Left lung (tissue), 14 donors: ENCODE measurements around the gene KCNIP4. TPM values are rescaled to one million over a fixed set of nuclear protein-coding genes. Genes with fewer than 3 reads are reported as not detected.
"Not testable (repeated sequence)": the region's sequence is repeated elsewhere in the genome, so short reads cannot be mapped to it uniquely, and the experiment has no call there.

Source experiments
- ATAC-seq: fragments of 200-7000 bp; cut with Tn5 transposase; one replicate; pipeline ENCODE4 v1.9.1; 2020; ENCODE audit warnings: moderate library complexity
- DNase-seq, 4 donors: peaks; one replicate each; pipeline ENCODE4 v3.0.0-alpha.2; 2013 to 2020
- H3K27ac ChIP-seq, 2 donors: fragments of 200-600 bp; sonication (generic) in 1 of 2; one replicate each; pipeline versions ENCODE4 v1.5.0 to v1.8.0; 2020 to 2021
- H3K27me3 ChIP-seq, 2 donors: fragments of 200-600 bp; sonication (generic) in 1 of 2; one replicate each; pipeline versions ENCODE4 v1.5.0 to v1.8.0; 2020 to 2021
- H3K36me3 ChIP-seq, 2 donors: fragments of 200-600 bp; sonication (generic) in 1 of 2; one replicate each; pipeline versions ENCODE4 v1.5.0 to v1.8.0; 2020 to 2021
- H3K4me1 ChIP-seq, 2 donors: fragments of 200-600 bp; one replicate each; pipeline ENCODE4 v1.8.0; 2021
- H3K4me3 ChIP-seq, 2 donors: fragments of 200-600 bp; sonication (generic) in 1 of 2; one replicate each; pipeline versions ENCODE4 v1.5.0 to v1.8.0; 2020 to 2021; ENCODE audit warnings: mild to moderate bottlenecking in 1 of 2
- H3K9me3 ChIP-seq, 2 donors: fragments of 200-600 bp; sonication (generic) in 1 of 2; one replicate each; pipeline versions ENCODE4 v1.5.0 to v1.8.0; 2020 to 2021
- CTCF ChIP-seq, 2 donors: fragments of 200-600 bp; sonication (generic) in 1 of 2; IDR thresholded peaks; one replicate each; pipeline versions ENCODE4 v1.5.0 to v1.8.0; 2021; ENCODE audit warnings: antibody characterized with exemption in 2 of 2
- intact Hi-C, 2 donors: fragments of 100-400 bp; cut with DNase I; formaldehyde crosslinking; loops; one replicate each; pipeline versions ENCODE4 v1.11.2 to v1.14.2; 2022
- long read RNA-seq, 12 donors: library from polyadenylated mRNA in 2 of 12; unstranded in 2 of 12; transcript quantifications; one replicate each; pipeline ENCODE4 v2.0.0 and lab custom pipeline, GENCODE V29; 2019 to 2026
- polyA plus RNA-seq, 6 donors: library from polyadenylated mRNA; unstranded; fragments of 120-200 nt; gene quantifications; one replicate each; pipeline ENCODE4 v1.2.1, GENCODE V29; 2013; ENCODE audit not compliant: insufficient read length in 6 of 6
- total RNA-seq, 2 donors: library from RNA; stranded (reverse); fragmentation: NEBNext Ultra II Directional; extraction: Animal tissue kit (Norgen Biotek cat#: 25700); gene quantifications; one replicate each; pipeline ENCODE4 v1.2.1, GENCODE V29; 2021
- donor health status: DM: no; HTN: yes; CAD: no.
- donor health status: DM: no; HTN: no; CAD: no.

Gene KCNIP4
- total RNA-seq (not detected), polyA plus RNA-seq (1 to 10 TPM; 2.8 to 5.4 (median 4.9) TPM)
- long read RNA-seq, donor 1 = 0 reads
- long read RNA-seq, donor 2, partial matches to known transcripts = 0 of 1 reads
- long read RNA-seq, donor 2, other reads (novel, unspliced or antisense) = 0 of 1 reads
- long read RNA-seq, donor 3, partial matches to known transcripts = 0 of 1 reads
- long read RNA-seq, donor 3, other reads (novel, unspliced or antisense) = 0 of 1 reads
- long read RNA-seq, donor 4 = 0 reads
- long read RNA-seq, donor 5 = 0 reads
- long read RNA-seq, donor 6, partial matches to known transcripts = 0 of 1 reads
- long read RNA-seq, donor 6, other reads (novel, unspliced or antisense) = 0 of 1 reads
- long read RNA-seq, donor 7, partial matches to known transcripts = 0 of 1 reads
- long read RNA-seq, donor 7, other reads (novel, unspliced or antisense) = 0 of 1 reads
- long read RNA-seq, donor 8 = 0 reads
- long read RNA-seq, donor 9 = 0 reads
- long read RNA-seq, donor 10 = 0 reads
- long read RNA-seq, donor 11, transcript KCNIP4-201 (7 exons, 2,168 nt) = major isoform, 8 of 17 reads
- long read RNA-seq, donor 11, partial matches to known transcripts = 6 of 17 reads
- long read RNA-seq, donor 11, other reads (novel, unspliced or antisense) = 0 of 17 reads
- long read RNA-seq, donor 12 = 0 reads

- Histone ChIP-seq H3K27me3 (peaks cover 22 to 39% of the 10 kb centered on the region in 2 donors), H3K4me1 (no peaks in the 10 kb centered on the region), H3K36me3 (no peaks in the 10 kb centered on the region), H3K27ac (no peak within 1 kb of the TSS), H3K9me3 (no peaks in the 10 kb centered on the region), H3K4me3 (no peak within 1 kb of the TSS)
- TF ChIP-seq CTCF (IDR thresholded peaks at IDR 0.05) = no peak
- intact Hi-C loops = no loop called here
- DNase-seq (peak in 3 of 4 donors; percentile 7 to 72 (median 8)), ATAC-seq (peak; percentile 47)
These were observed at the start of gene KCNIP4 for GRCh38 chr4:21948347-21949072. KCNIP4 (minus strand) TSS chr4:21948772.

- intact Hi-C loops, H3K36me3 ChIP-seq, H3K4me1 ChIP-seq, ATAC-seq, H3K27me3 ChIP-seq, H3K4me3 ChIP-seq, H3K27ac ChIP-seq: not testable (repeated sequence)
- DNase-seq = peak in 1 of 4 donors; percentile 23
- peaks cover 0 to 22% of the 10 kb centered on the region in 2 donors for H3K9me3 ChIP-seq
These were observed 48.0 kb upstream of the KCNIP4 start for GRCh38 chr4:21996618-21997017.

GRCh38 chr4:21992330-21992729 lies 43.8 kb upstream of the KCNIP4 start:
- Histone ChIP-seq H3K27me3 (no peaks in the 10 kb centered on the region), H3K36me3 (no peaks in the 10 kb centered on the region), H3K9me3 (peaks cover 0 to 10% of the 10 kb centered on the region in 2 donors), H3K27ac (no peak overlapping the region), H3K4me1 (no peaks in the 10 kb centered on the region), H3K4me3 (no peak overlapping the region)
- intact Hi-C loops = no loop called here
- ATAC-seq (no peak), DNase-seq (no peak)
- no peak for TF ChIP-seq CTCF (IDR thresholded peaks at IDR 0.05)

- Histone ChIP-seq H3K36me3 (no peaks in the 10 kb centered on the region), H3K27ac (no peak overlapping the region), H3K27me3 (no peaks in the 10 kb centered on the region), H3K4me1 (no peaks in the 10 kb centered on the region), H3K9me3 (peaks cover 0 to 6% of the 10 kb centered on the region in 2 donors), H3K4me3 (no peak overlapping the region)
- ATAC-seq (no peak), DNase-seq (no peak)
- intact Hi-C loops = no loop called here
- no peak for TF ChIP-seq CTCF (IDR thresholded peaks at IDR 0.05)
These were observed 43.0 kb upstream of the KCNIP4 start for GRCh38 chr4:21991562-21991961.

GRCh38 chr4:21991050-21991449 lies 42.5 kb upstream of the KCNIP4 start:
- no peak for TF ChIP-seq CTCF (IDR thresholded peaks at IDR 0.05)
- H3K9me3 ChIP-seq = peaks cover 0 to 2% of the 10 kb centered on the region in 2 donors
- H3K4me3 ChIP-seq = no peak overlapping the region
- H3K27ac ChIP-seq = no peak overlapping the region
- peak in 2 of 4 donors; percentile 26 to 55 for DNase-seq
- H3K36me3 ChIP-seq = no peaks in the 10 kb centered on the region
- H3K4me1 ChIP-seq = no peaks in the 10 kb centered on the region
- no peaks in the 10 kb centered on the region for H3K27me3 ChIP-seq
- ATAC-seq = peak; percentile 16
- intact Hi-C loops = no loop called here
